Hepatic stellate cell (primary cell): Measurements from ENCODE around the gene HHAT.

ENCODE experiments used
- DNase-seq: peaks from one replicate; pipeline ENCODE4 v3.0.0; 2011; ENCODE audit warnings: low spot score

HHAT gene

DNA sequence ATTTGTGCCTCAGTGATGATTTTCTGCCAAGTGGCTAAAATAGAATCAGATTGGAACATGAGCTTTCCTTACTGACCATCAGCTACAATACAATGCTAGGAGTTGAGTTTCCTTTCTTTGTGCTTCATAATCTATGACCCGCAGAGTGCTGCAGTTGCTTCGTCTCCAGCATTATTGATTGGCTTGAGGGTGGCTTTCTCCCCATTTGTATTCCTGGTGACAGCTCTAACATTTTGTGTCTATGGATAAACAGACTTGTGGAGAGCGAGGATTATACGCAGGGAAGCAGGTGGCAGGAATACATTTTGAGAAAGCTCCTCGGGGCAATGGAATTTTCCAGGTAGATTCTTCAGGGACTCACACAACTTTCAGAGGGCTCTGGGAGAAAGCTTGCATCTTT is 223.2 kb downstream of the HHAT start:
- no peak for DNase-seq

- no peak for DNase-seq
These were observed 225.0 kb downstream of the HHAT start for GRCh38 chr1:210553711-210554110.

DNA sequence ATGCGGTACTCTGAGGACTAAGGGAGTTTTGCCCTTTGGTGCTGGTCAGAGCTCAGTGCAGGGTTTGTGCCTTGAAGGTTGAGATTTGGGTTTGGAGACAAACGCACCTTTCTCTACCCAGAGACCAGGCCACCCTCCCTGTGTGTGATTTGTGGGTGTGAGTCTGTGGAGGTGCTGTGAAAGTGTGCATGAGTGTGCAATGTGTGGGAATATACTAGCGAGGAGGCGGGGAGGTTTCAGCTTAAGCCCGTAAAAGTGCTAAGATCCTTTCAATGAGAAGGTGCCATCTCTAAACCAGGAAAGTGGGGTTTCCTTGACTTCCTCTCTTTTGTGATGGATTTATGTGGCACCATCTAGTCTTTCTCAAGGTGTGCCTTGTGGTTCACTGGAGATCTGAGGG is 225.7 kb downstream of the HHAT start:
- no peak for DNase-seq

DNA sequence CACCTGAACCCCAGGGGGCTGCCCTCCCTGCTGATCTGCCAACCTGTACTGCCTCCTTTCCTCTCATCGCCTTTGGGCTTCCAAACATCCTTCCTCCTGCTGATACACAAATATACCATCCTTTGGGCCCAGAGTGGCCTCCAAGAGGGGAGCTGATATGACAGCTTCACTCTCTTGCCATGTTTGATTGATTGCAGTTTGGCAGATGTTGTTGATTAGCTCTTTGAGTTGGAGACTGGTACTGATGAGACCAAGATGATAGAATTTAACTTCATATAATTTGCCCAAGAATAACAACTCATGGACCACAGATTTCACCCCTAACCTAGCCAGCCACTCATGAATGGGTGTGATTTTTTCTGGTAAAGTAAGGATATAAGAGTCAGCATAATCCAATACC is 227.8 kb downstream of the HHAT start:
- DNase-seq = no peak

DNA sequence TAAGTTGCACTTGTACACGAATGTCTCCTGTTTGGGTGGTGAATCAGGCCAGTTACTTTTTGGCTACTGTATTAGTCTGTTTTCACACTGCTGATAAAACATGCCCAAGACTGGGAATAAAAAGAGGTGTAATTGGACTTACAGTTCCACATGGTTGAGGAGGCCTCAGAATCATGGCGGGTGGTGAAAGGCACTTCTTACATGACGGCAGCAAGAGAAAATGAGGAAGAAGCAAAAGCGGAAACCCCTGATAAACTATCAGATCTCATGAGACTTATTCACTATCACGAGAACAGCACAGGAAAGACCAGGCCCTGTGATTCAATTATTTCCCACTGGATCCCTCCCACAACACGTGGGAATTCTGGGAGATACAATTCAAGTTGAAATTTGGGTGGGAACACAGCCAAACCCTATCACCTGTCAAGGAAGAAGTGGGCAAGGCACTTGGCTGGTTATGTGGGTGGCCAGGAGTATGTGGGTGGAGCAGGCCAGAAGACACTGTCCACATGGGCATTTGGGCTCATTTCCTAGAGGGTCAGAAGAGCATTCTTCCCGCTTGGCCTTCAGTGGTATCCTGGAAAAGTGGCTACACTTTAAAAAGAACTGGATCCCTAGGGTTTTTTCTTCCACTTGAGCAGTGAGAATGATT is 228.8 kb downstream of the HHAT start:
- DNase-seq = no peak

GRCh38 chr1:210558302-210558701 is 229.6 kb downstream of the HHAT start:
- DNase-seq = no peak

GRCh38 chr1:210565306-210565705 is 236.6 kb downstream of the HHAT start:
- DNase-seq = peak; percentile 19

- DNase-seq = no peak
These were observed 239.9 kb downstream of the HHAT start for GRCh38 chr1:210568631-210569030.

DNA sequence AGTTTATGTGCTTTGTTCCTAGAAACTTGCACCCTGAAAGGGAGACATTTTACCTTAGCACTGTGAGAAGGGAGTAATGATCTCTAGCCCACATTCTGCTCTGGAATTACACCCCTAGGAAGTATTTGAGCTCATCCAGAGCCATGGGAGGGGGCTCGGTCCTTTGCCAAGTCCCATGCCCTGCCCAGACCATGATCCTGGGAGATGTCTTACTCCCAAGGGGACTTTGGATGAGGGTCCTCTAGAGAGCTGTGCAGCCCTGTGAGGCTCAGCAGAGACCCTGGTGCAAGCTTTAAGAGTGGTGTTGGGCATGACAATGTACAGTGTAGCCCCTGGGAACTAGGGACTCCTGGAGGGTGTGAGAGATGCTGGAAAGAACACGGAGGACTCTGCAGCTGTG is 241.4 kb downstream of the HHAT start:
- no peak for DNase-seq

GRCh38 chr1:210571356-210572284 is 242.9 kb downstream of the HHAT start:
- DNase-seq = no peak

DNA sequence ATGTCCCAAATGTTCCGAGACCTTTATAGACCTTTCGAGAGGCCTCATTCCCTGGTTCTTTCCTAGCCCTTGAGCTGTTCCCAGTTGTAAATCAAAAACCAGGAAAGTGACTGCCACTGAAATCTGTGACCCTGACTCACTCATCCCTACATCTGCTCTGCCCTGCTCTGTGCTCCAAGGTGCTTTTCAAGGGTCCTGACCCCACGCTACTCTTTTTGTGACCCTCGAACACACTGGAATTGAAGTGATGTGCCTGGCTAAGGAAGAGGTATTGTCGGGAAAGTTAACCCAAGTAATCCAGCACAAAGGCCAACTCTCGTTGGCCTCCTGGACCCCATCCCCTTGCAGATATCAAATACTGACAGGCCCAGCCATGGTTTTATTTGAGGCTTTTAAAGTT is 244.4 kb downstream of the HHAT start:
- DNase-seq = no peak

GRCh38 chr1:210582205-210582970 is 253.7 kb downstream of the HHAT start:
- DNase-seq = no peak

GRCh38 chr1:210584439-210585113 is 255.9 kb downstream of the HHAT start:
- DNase-seq = peak; percentile 70

DNA sequence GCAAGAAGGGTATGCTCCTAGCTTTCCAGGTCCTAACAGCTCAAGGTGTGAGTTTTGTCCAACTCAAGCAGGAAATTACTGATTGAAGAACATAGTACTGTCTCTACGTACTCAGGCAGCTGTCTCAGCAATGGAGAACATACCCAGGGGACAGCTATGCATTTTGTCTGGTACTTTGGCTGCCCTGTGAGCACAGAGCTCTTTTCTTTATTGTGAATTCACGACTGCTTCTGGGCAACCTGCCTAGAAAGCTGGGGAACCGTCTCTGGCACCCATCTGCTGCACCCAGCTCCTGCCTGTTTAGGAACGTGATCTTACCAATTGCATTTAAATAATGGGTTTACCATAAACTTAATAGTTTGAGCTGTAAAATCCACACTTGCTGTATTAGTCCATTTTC is 258.1 kb downstream of the HHAT start:
- DNase-seq = no peak

- DNase-seq = no peak
These were observed 258.9 kb downstream of the HHAT start for GRCh38 chr1:210587566-210587965.

GRCh38 chr1:210588357-210588756 is 259.7 kb downstream of the HHAT start:
- DNase-seq = no peak

GRCh38 chr1:210588946-210589345 is 260.2 kb downstream of the HHAT start:
- DNase-seq = no peak

- DNase-seq = no peak
These were observed 262.5 kb downstream of the HHAT start for GRCh38 chr1:210591214-210591613.

DNA sequence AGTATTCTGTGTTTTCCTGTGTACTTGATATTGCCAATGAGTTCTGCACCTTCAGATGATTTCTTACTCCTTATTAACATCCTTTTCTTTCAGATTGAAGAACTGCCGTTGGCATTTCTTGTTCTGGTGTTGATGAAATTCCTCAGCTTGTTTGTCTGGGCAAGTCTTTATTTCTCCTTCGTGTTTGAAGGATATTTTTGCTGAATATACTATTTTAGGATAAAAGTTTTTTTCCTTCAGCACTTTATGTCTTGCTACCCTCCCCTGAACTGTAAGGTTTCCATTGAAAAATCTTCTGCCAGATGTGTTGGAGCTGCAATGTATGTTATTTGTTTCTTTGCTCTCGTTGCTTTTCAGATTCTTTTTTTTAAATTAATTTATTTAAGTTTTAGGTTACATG is 265.9 kb downstream of the HHAT start:
- DNase-seq = no peak

DNA sequence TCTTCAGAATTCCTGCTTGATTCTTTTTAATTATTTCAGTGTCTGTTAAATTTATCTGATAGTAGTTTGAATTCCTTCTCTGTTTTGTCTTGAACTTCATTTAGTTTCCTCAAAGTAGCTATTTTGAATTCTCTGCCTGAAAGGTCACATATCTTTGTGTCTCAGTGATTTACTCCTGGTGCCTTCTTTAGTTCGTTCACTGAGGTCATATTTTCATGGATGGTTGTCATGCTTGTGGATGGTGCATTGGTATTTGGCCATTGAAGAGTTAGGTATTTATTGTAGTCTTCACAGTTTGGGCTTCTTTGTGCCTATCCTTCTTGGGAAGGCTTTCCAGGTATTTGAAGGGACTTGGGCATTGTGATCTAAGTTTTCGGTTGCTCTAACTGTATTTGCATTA is 267.9 kb downstream of the HHAT start:
- DNase-seq = no peak

- DNase-seq = peak; percentile 46
These were observed 268.9 kb downstream of the HHAT start for GRCh38 chr1:210597555-210598134.

GRCh38 chr1:210598135-210598652 is 269.5 kb downstream of the HHAT start:
- peak; percentile 64 for DNase-seq
